HepG2 (cell line): ENCODE measurements around the gene ZNF653. TPM values are rescaled to one million over a fixed set of nuclear protein-coding genes. Genes with fewer than 3 reads are reported as not detected.

Experiments
- ATAC-seq: fragments of 200-7000 bp; cut with Tn5 transposase; 3 replicates; pipeline ENCODE4 v1.9.1; 2020; ENCODE audit warnings: mild to moderate bottlenecking, moderate library complexity
- BruUV-seq: library from RNA; stranded (reverse); fragments of 400-500 nt; replicated peaks from 2 replicates; lab custom pipeline; 2021; lab: Mats Ljungman, UMichigan
- CTCF ChIA-PET: fragments of 300-600 bp; formaldehyde crosslinking; extraction: SDS; loops from one replicate; lab custom pipeline; 2021; ENCODE audit warnings: low total read pairs, inconsistent platforms, low intra/inter-chr PET ratio; lab: Yijun Ruan, JAX
- POLR2A ChIA-PET: fragments of 350-600 bp; sonication (Branson Sonifier 250); formaldehyde crosslinking; loops from one replicate; lab custom pipeline; 2020; ENCODE audit warnings: antibody characterized with exemption, inconsistent platforms; lab: Yijun Ruan, JAX
- DNase-seq: peaks from one replicate; pipeline ENCODE4 v3.0.0-alpha.2; 2015; ENCODE audit warnings: low spot score
- FAIRE-seq: peaks from 3 replicates; lab custom pipeline; 2011; peaks lifted over from hg19 to GRCh38; lab: Jason Lieb, UNC
- H2AFZ ChIP-seq: one replicate; pipeline ENCODE4 v1.6.1; 2011; ENCODE audit warnings: low read length, inconsistent platforms
- H3K27ac ChIP-seq: fragments of 300-600 bp; 3 replicates; pipeline ENCODE4 v1.8.0; 2011; ENCODE audit warnings: mixed run types, mild to moderate bottlenecking, mixed read lengths, low read length, inconsistent platforms; ENCODE audit not compliant: insufficient read depth; ENCODE audit errors: extremely low read length
- H3K27me3 ChIP-seq, 2 experiments: fragments of 200-600 bp in 1 of 2; 2 replicates in 1 of 2; 3 replicates in 1 of 2; pipeline versions ENCODE4 v1.6.0 to v1.8.0; 2011; ENCODE audit warnings: low read length in 2 of 2, mild to moderate bottlenecking in 2 of 2, moderate library complexity in 2 of 2, inconsistent platforms in 1 of 2; ENCODE audit not compliant: insufficient read depth in 2 of 2, control insufficient read depth in 1 of 2
- H3K36me3 ChIP-seq, 2 experiments: fragments of 200-600 bp in 1 of 2; replicated peaks in 1 of 2; 2 replicates in 1 of 2; 3 replicates in 1 of 2; pipeline versions ENCODE4 v1.5.1 to v1.8.0; 2011; ENCODE audit warnings: low read length in 2 of 2, inconsistent platforms in 1 of 2; ENCODE audit not compliant: insufficient read depth in 2 of 2, control insufficient read depth in 1 of 2
- H3K4me1 ChIP-seq: 2 replicates; pipeline ENCODE4 v1.5.1; 2012; ENCODE audit warnings: low read length, inconsistent platforms; ENCODE audit not compliant: insufficient read depth
- H3K4me2 ChIP-seq: 2 replicates; pipeline ENCODE4 v1.6.0; 2011; ENCODE audit warnings: low read depth, low read length, inconsistent platforms
- H3K4me3 ChIP-seq, 3 experiments: fragments of 200-600 bp in 1 of 3; sonication (generic), shearing (Covaris generic) in 1 of 3; replicated peaks in 1 of 3; 2 replicates each; pipeline ENCODE4 v1.5.1; 2011 to 2016; ENCODE audit warnings: low read length in 3 of 3, inconsistent platforms in 2 of 3, low read depth in 2 of 3, mild to moderate bottlenecking in 2 of 3, control low read depth in 1 of 3, mixed read lengths in 1 of 3; ENCODE audit not compliant: insufficient read depth in 1 of 3
- H3K79me2 ChIP-seq: one replicate; pipeline ENCODE4 v1.6.1; 2011; ENCODE audit warnings: low read length, inconsistent platforms; ENCODE audit not compliant: insufficient read depth
- H3K9ac ChIP-seq: 2 replicates; pipeline ENCODE4 v1.6.0; 2011; ENCODE audit warnings: mild to moderate bottlenecking, low read depth, low read length, inconsistent platforms; ENCODE audit not compliant: insufficient read depth
- H3K9me3 ChIP-seq: 2 replicates; pipeline ENCODE4 v1.5.1; 2012; ENCODE audit warnings: mild to moderate bottlenecking, low read length
- H4K20me1 ChIP-seq: 2 replicates; pipeline ENCODE4 v1.6.0; 2011; ENCODE audit warnings: inconsistent platforms, mild to moderate bottlenecking, low read length, moderate library complexity; ENCODE audit not compliant: insufficient read depth
- HES4 ChIP-seq: sonication (generic); formaldehyde crosslinking; IDR thresholded peaks from 2 replicates; pipeline ENCODE4 v1.9.0; 2021; ENCODE audit warnings: mild to moderate bottlenecking, missing genetic modification reagents, borderline replicate concordance
- KMT2B ChIP-seq: IDR thresholded peaks from 2 replicates; pipeline ENCODE4 v1.6.1; 2016; ENCODE audit warnings: missing genetic modification reagents, missing compliant biosample characterization
- MYPOP ChIP-seq: sonication (generic); formaldehyde crosslinking; IDR thresholded peaks from 2 replicates; pipeline ENCODE4 v1.8.1; 2023; ENCODE audit warnings: mild to moderate bottlenecking, moderate library complexity, missing genetic modification reagents
- REL ChIP-seq: sonication (generic); formaldehyde crosslinking; conservative IDR thresholded peaks from 2 replicates; pipeline ENCODE4 v1.8.0; 2022; ENCODE audit warnings: mild to moderate bottlenecking, missing genetic modification reagents, moderate library complexity
- ZBTB4 ChIP-seq: sonication (generic); formaldehyde crosslinking; IDR thresholded peaks from 2 replicates; pipeline ENCODE4 v1.4.0; 2020; ENCODE audit warnings: missing genetic modification reagents, mild to moderate bottlenecking, borderline replicate concordance
- ZNF329 ChIP-seq: sonication (generic); formaldehyde crosslinking; IDR thresholded peaks from 2 replicates; pipeline ENCODE4 v1.9.0; 2021; ENCODE audit warnings: low read depth, mild to moderate bottlenecking, missing genetic modification reagents
- ZNF546 ChIP-seq: sonication (generic); formaldehyde crosslinking; conservative IDR thresholded peaks from 2 replicates; pipeline ENCODE4 v1.8.1; 2023; ENCODE audit warnings: mild to moderate bottlenecking, missing genetic modification reagents
- ZNF557 ChIP-seq: sonication (generic); formaldehyde crosslinking; IDR thresholded peaks from 2 replicates; pipeline ENCODE4 v1.4.0; 2020; ENCODE audit warnings: missing genetic modification reagents
- ZNF574 ChIP-seq: sonication (generic); formaldehyde crosslinking; IDR thresholded peaks from 2 replicates; pipeline ENCODE4 v1.4.0; 2020; ENCODE audit warnings: missing genetic modification reagents
- ZNF672 ChIP-seq: sonication (generic); formaldehyde crosslinking; IDR thresholded peaks from 2 replicates; pipeline ENCODE4 v1.8.1; 2022; ENCODE audit warnings: missing genetic modification reagents
- WGBS: methylation state at CpG from one replicate; pipeline ENCODE4 v1.1.6; 2017; ENCODE audit warnings: low lambda C conversion rate; 5-methylcytosine and 5-hydroxymethylcytosine counted together
- in situ Hi-C: cut with HindIII; loops from 2 replicates; pipeline ENCODE4 v1.10.0; 2017; ENCODE audit warnings: low pct_unique_long_range_greater_than_20kb; ENCODE audit not compliant: extremely low pct_ligation_motif_present
- intact Hi-C: fragments of 100-400 bp; cut with micrococcal nuclease; formaldehyde crosslinking; loops from one replicate; pipeline ENCODE4 v1.10.0; 2022; ENCODE audit not compliant: unreplicated experiment
- polyA plus RNA-seq, 8 experiments: library from polyadenylated mRNA; depleted of rRNA in 3 of 8; stranded (reverse) in 7 of 8; unstranded in 1 of 8; fragments of >200 nt; fragmentation: Illumina TruSeq in 4 of 8; extraction: Trizol in 4 of 8; gene quantifications; 2 replicates each; pipeline versions ENCODE4 v1.2.1 to v1.2.3, GENCODE V29; 2011 to 2016; ENCODE audit warnings: low read depth in 4 of 8, missing spikeins in 1 of 8, mixed read lengths in 1 of 8; ENCODE audit not compliant: insufficient read depth in 1 of 8
- total RNA-seq, 5 experiments: library from RNA; depleted of rRNA; stranded (reverse); fragments of >200 nt; fragmentation: Illumina TruSeq; extraction: Trizol; gene quantifications; 2 replicates each; pipeline ENCODE4 v1.2.3, GENCODE V29; 2016; ENCODE audit warnings: low read depth in 1 of 5
- TF ChIP-seq, protein P1 (sequence below): sonication (generic); formaldehyde crosslinking; conservative IDR thresholded peaks from 2 replicates; pipeline ENCODE4 v1.8.0; 2022; ENCODE audit warnings: missing genetic modification reagents
- TF ChIP-seq, protein P2 (sequence below): sonication (generic); formaldehyde crosslinking; IDR thresholded peaks from 2 replicates; pipeline ENCODE4 v1.4.0; 2020; ENCODE audit warnings: low read depth, mild to moderate bottlenecking, missing genetic modification reagents

The ZNF653 gene
- total and polyA plus RNA-seq, 2 of the 13 experiments (the other 11 are each of a cell fraction or from before 2014, with no cell fraction given) = 4.7 to 7.1 TPM

DNA sequence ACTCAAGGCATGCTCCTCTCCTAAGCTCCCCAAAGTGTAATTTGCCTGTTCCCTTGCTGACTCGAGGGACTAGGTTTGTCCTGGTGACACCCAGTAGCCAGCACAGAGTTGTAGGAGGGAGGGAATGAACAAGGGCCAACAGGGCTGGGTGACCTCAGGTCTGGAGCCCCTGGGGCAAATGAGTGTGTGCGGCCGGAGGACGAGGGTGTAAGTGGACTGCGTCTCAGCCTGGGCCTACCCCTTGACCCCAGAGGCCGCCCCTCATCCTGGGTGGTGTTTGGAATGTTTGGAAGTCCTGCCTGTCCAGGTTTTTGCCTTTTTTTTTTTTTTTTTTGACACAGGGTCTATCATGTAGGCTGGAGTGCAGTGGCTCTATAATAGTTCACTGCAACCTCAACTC is 1.3 kb upstream of the ZNF653 start:
- ChIA-PET POLR2A (interaction anchor here (0.7 kb wide), 1 partner anchor 80 kb away, joined by 4 read pairs; no protein-coding TSS in a partner anchor), CTCF (no interaction called here)
- Histone ChIP-seq H3K36me3 (peaks cover 4 to 6% of the 10 kb centered on the region in 2 experiments; a peak in 2 of 5 replicates), H3K4me3 (no peak overlapping the region), H3K27me3 (no peaks in the 10 kb centered on the region), H3K9ac (no peak overlapping the region), H4K20me1 (no peaks in the 10 kb centered on the region; the same call in 1 of the 2 replicates), H3K79me2 (peaks cover 6% of the 10 kb centered on the region), H3K4me2 (no peak overlapping the region), H3K27ac (no peak overlapping the region), H3K9me3 (no peaks in the 10 kb centered on the region), H2AFZ (no peak overlapping the region), H3K4me1 (peaks cover 18% of the 10 kb centered on the region)
- BruUV-seq = no TSS peak
- no peak for TF ChIP-seq ZNF672 (CRISPR knock-in tag)
- TF ChIP-seq ZNF557 (CRISPR knock-in tag) = no peak
- TF ChIP-seq REL (CRISPR knock-in tag) = no peak
- no peak for TF ChIP-seq ZNF574 (CRISPR knock-in tag)
- no peak for TF ChIP-seq ZNF329 (CRISPR knock-in tag)
- no peak for TF ChIP-seq MYPOP (CRISPR knock-in tag)
- TF ChIP-seq, protein P1, sequence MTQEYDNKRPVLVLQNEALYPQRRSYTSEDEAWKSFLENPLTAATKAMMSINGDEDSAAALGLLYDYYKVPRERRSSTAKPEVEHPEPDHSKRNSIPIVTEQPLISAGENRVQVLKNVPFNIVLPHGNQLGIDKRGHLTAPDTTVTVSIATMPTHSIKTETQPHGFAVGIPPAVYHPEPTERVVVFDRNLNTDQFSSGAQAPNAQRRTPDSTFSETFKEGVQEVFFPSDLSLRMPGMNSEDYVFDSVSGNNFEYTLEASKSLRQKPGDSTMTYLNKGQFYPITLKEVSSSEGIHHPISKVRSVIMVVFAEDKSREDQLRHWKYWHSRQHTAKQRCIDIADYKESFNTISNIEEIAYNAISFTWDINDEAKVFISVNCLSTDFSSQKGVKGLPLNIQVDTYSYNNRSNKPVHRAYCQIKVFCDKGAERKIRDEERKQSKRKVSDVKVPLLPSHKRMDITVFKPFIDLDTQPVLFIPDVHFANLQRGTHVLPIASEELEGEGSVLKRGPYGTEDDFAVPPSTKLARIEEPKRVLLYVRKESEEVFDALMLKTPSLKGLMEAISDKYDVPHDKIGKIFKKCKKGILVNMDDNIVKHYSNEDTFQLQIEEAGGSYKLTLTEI (CRISPR knock-in tag) = no peak
- TF ChIP-seq ZBTB4 = no peak
- no peak for TF ChIP-seq KMT2B
- TF ChIP-seq ZNF546 (CRISPR knock-in tag) = no peak
- TF ChIP-seq, protein P2, sequence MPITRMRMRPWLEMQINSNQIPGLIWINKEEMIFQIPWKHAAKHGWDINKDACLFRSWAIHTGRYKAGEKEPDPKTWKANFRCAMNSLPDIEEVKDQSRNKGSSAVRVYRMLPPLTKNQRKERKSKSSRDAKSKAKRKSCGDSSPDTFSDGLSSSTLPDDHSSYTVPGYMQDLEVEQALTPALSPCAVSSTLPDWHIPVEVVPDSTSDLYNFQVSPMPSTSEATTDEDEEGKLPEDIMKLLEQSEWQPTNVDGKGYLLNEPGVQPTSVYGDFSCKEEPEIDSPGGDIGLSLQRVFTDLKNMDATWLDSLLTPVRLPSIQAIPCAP (CRISPR knock-in tag) = no peak
- TF ChIP-seq HES4 = no peak
- no peak for FAIRE-seq
- 91% methylated on average over 5 of the region's 6 CpGs for WGBS
- no peak for ATAC-seq
- intact Hi-C loops (no loop called here), in situ Hi-C loops (no loop called here)
- no peak for DNase-seq
